GM18511 (cell line): ENCODE results near the gene SSX4.
"Not testable (repeated sequence)": the region's sequence is repeated elsewhere in the genome, so short reads cannot be mapped to it uniquely, and the experiment has no call there.

ENCODE experiments used
- ATAC-seq: cut with Tn5 transposase; IDR thresholded peaks from one replicate; pipeline ENCODE4 v1.9.1; 2021; ENCODE audit warnings: mild to moderate bottlenecking, moderate library complexity; ENCODE audit not compliant: unreplicated experiment

Gene SSX4, protein sequence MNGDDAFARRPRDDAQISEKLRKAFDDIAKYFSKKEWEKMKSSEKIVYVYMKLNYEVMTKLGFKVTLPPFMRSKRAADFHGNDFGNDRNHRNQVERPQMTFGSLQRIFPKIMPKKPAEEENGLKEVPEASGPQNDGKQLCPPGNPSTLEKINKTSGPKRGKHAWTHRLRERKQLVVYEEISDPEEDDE

DNA sequence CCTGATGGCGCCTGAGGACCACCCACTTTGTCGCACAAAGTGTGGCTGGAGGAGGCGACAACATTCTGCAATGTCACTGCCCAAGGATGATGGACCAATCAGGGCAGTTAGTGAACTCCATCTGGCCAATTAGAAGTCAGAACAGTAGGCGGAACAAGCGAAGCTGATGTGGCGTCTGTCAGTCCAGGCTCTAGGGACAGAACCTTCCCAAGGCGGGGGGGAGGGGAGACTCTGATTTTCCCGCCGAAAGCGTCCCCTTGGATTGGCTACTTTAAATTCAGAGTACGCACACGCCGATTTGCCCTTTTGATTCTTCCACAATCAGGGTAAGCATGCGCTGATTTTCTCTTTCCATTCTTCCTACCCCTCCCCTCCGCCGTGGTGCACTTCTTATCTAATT lies at the start of gene SSX4:
SSX4 (plus strand) TSS at position 301 of the 400 bp plus-strand sequence. CDS start 515 bp downstream, outside the sequence.
- not testable (repeated sequence) for ATAC-seq

DNA sequence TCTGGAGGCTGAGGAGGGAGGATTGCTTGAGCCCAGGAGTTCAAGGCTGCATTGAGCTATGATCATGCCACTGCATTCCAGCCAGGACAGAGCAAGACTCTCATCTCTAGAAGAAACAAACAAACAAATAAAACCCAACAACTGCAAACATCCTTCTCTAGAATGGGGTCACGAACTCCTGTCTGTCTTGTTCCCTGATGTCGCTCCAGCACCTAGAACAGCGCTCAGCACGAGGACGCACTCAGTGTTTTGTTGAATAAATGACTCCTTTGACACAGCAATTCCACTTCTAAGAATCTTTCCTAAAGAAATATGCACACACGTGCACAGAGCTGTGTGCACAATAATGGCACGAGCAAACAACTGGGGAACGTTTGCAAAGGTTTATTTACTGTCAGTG lies 37.3 kb upstream of the SSX4 start:
- ATAC-seq: not testable (repeated sequence)

- ATAC-seq: not testable (repeated sequence)
Observed at GRCh38 chrX:48356315-48357094, 26.8 kb upstream of the SSX4 start, which contains the start of gene SSX3. SSX3 (minus strand) TSS chrX:48356703; CDS start chrX:48355249, 1,454 bp downstream.

DNA sequence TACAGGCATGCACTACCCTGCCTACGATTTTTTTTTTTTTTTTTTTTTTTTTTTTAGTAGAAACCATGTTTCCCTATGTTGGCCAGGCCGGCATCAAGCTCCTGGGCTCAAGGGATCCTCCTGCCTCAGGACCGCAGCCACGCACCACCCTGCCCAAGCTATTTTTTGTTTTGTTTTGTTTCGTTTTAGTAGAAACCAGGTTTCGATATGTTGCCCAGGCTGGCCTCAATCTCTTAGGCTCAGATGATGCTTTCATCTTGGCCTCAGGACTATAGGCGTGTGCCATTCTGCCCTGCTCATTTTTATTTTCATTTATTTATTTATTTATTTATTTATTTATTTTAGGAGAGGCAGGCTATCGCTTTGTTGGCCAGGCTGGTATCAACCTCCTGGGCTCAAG lies 25.7 kb upstream of the SSX4 start:
- no peak for ATAC-seq

- ATAC-seq: not testable (repeated sequence)
Observed at GRCh38 chrX:48359281-48359680, 24.1 kb upstream of the SSX4 start.

DNA sequence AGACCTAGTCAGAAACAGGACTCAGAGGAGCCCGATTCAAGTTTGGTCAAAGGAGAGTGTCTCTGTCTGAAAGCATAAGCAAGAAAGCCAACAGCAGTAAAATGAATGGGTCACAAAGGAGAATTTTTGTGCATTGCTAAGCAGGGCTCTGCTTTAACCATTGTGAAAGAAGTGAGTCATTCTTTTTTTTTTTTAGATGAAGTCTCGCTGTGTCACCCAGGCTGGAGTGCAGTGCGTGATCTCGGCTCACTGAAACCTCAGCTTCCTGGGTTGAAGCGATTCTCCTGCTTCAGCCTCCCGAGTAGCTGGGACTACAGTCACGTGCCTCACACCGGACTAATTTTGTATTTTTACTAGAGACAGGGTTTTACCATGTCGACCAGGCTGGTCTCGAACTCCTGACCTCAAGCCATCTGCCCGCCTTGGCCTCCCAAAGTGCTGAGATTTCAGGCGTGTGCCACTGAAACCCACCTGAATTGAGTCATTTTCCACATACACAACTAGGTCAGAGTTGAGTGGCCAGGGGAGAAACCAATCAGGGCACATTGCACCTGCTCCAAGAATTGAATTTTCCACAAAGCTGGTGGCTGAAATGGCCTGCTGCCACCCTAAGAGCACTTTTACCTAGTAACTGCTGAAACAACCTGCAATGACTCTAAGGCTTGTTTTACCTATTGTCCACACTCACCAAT lies 15.5 kb upstream of the SSX4 start:
- ATAC-seq: not testable (repeated sequence)

DNA sequence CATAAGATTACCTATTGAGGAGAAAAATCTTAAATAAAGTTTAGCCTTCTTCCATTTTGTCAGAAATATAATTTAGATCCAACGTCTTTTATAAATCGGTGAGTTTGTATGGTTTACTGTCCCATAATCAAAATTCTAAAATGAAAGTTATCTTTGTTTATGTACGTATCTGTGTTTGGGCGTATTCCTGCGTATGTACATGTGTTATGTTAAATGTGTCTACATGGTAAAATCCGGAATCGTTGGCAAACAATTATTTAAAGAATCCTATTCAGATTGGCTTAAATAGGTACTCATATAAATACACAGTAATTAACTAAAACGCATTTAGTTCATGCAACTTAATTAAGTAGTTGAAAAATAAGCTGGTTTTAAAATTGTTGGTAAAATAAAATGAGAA lies 12.9 kb upstream of the SSX4 start:
- not testable (repeated sequence) for ATAC-seq

DNA sequence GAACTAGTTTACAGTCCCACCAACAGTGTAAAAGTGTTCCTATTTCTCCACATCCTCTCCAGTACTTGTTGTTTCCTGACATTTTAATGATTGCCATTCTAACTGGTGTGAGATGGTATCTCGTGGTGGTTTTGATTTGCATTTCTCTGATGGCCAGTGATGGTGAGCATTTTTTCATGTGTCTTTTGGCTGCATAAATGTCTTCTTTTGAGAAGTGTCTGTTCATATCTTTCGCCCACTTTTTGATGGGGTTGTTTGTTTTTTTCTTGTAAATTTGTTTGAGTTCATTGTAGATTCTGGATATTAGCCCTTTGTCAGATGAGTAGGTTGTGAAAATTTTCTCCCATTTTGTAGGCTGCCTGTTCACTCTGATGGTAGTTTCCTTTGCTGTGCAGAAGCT lies 13.6 kb downstream of the SSX4 start:
- not testable (repeated sequence) for ATAC-seq

DNA sequence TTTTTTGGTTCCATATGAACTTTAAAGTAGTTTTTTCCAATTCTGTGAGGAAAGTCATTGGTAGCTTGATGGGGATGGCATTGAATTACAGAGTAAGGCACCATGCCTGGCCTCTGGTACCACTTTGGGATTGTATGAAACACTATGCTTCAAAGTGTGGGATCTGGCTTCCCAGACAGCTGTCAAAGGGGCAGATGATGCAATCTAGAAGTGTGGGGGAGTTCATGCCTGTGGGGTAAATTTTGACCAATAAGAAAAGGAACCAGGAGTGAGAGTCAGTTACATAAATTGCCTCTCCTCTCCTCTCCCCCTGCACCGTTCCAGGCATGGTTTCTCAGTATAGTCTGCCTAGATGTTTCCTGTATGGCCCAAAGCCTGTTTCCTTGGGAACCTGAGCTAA lies 14.5 kb downstream of the SSX4 start:
- not testable (repeated sequence) for ATAC-seq

- not testable (repeated sequence) for ATAC-seq
Observed at GRCh38 chrX:48411860-48412259, 28.5 kb downstream of the SSX4 start, which contains the start of gene SSX4B. SSX4B (minus strand) TSS chrX:48411960; CDS start chrX:48411372, 588 bp downstream.

- not testable (repeated sequence) for ATAC-seq
Observed at GRCh38 chrX:48427027-48427716, 43.8 kb downstream of the SSX4 start.

GRCh38 chrX:48429606-48430005 lies 46.3 kb downstream of the SSX4 start:
- ATAC-seq: not testable (repeated sequence)

DNA sequence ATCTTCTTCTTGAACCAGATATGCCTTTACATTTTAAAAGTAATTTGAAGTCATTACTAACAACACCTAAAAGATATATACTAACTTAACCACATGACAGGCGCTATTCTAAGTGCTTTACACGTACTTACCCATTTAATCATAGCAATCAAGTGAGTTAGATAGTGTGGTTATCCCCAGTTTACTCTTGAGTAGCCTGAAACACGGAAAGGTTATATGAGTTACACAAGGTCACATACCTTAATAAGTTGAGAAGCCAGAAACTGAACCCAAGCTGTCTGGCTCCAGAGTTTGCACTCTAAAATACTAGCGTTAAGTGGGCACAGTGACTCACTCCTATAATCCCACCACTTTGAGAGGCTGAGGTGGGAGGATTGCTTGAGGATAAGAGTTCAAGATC lies 46.8 kb downstream of the SSX4 start:
- not testable (repeated sequence) for ATAC-seq

DNA sequence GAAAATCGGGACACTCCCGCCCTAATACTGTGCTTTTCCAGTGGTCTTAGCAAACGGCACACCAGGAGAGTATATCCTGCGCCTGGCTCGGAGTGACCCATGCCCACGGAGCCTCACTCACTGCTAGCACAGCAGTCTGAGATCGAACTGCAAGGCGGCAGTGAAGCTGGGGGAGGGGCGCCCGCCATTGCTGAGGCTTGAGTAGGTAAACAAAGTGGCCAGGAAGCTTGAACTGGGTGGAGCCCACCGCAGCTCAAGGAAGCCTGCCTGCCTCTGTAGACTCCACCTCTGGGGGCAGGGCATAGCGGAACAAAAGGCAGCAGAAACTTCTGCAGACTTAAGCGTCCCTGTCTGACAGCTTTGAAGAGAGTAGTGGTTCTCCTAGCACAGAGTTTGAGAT lies 50.4 kb downstream of the SSX4 start:
- not testable (repeated sequence) for ATAC-seq
